Left lung (tissue), 10 donors: ENCODE measurements around the gene POC1A. TPM values are rescaled to one million over a fixed set of nuclear protein-coding genes. Genes with fewer than 3 reads are reported as not detected.
A peak's percentile ranks its signal among the peaks of the same experiment; 100 is the strongest.

Source experiments
- ATAC-seq: fragments of 200-7000 bp; cut with Tn5 transposase; one replicate; pipeline ENCODE4 v1.9.1; 2020; ENCODE audit warnings: moderate library complexity
- DNase-seq, 4 donors: peaks; one replicate each; pipeline ENCODE4 v3.0.0-alpha.2; 2013 to 2020
- H3K27ac ChIP-seq, 2 donors: fragments of 200-600 bp; sonication (generic) in 1 of 2; one replicate each; pipeline versions ENCODE4 v1.5.0 to v1.8.0; 2020 to 2021
- H3K27me3 ChIP-seq, 2 donors: fragments of 200-600 bp; sonication (generic) in 1 of 2; one replicate each; pipeline versions ENCODE4 v1.5.0 to v1.8.0; 2020 to 2021
- H3K36me3 ChIP-seq, 2 donors: fragments of 200-600 bp; sonication (generic) in 1 of 2; one replicate each; pipeline versions ENCODE4 v1.5.0 to v1.8.0; 2020 to 2021
- H3K4me1 ChIP-seq, 2 donors: fragments of 200-600 bp; one replicate each; pipeline ENCODE4 v1.8.0; 2021
- H3K4me3 ChIP-seq, 2 donors: fragments of 200-600 bp; sonication (generic) in 1 of 2; one replicate each; pipeline versions ENCODE4 v1.5.0 to v1.8.0; 2020 to 2021; ENCODE audit warnings: mild to moderate bottlenecking in 1 of 2
- H3K9me3 ChIP-seq, 2 donors: fragments of 200-600 bp; sonication (generic) in 1 of 2; one replicate each; pipeline versions ENCODE4 v1.5.0 to v1.8.0; 2020 to 2021
- intact Hi-C, 2 donors: fragments of 100-400 bp; cut with DNase I; formaldehyde crosslinking; loops; one replicate each; pipeline versions ENCODE4 v1.11.2 to v1.14.2; 2022
- polyA plus RNA-seq, 6 donors: library from polyadenylated mRNA; unstranded; fragments of 120-200 nt; gene quantifications; one replicate each; pipeline ENCODE4 v1.2.1, GENCODE V29; 2013; ENCODE audit not compliant: insufficient read length in 6 of 6
- total RNA-seq, 2 donors: library from RNA; stranded (reverse); fragmentation: NEBNext Ultra II Directional; extraction: Animal tissue kit (Norgen Biotek cat#: 25700); gene quantifications; one replicate each; pipeline ENCODE4 v1.2.1, GENCODE V29; 2021
- TF ChIP-seq, protein P1 (sequence below), 2 donors: fragments of 200-600 bp; sonication (generic) in 1 of 2; IDR thresholded peaks; one replicate each; pipeline versions ENCODE4 v1.5.0 to v1.8.0; 2021; ENCODE audit warnings: antibody characterized with exemption in 2 of 2
- donor health status: DM: no; HTN: yes; CAD: no.
- donor health status: DM: no; HTN: no; CAD: no.

The POC1A gene
- total and polyA plus RNA-seq, 8 donors = 5.3 to 16.5 (median 8.3) TPM

DNA sequence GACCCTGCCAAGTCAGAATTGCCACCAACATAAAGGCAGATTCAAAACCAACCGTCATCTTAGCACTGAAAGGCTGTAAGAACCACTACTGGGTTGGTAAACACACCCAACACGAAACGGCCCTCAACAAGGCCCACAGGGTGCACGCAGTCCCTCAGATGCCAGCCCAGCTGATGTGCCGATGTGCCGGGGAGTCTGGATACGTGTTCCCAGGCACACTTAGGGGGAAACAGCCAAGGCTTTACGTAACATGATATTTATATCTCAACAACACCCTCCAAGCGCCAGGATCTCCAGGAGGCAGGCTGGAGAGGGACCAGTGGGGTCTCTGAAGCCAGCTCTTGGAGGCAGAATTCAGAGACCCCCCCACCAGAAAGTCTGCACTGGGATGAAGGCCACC lies 14.2 kb downstream of the POC1A start:
- intact Hi-C loops = loop anchor here (5.0 to 10.0 kb wide), 2 partner anchors 135 to 138 kb away; no protein-coding TSS in a partner anchor
- TF ChIP-seq, protein P1, sequence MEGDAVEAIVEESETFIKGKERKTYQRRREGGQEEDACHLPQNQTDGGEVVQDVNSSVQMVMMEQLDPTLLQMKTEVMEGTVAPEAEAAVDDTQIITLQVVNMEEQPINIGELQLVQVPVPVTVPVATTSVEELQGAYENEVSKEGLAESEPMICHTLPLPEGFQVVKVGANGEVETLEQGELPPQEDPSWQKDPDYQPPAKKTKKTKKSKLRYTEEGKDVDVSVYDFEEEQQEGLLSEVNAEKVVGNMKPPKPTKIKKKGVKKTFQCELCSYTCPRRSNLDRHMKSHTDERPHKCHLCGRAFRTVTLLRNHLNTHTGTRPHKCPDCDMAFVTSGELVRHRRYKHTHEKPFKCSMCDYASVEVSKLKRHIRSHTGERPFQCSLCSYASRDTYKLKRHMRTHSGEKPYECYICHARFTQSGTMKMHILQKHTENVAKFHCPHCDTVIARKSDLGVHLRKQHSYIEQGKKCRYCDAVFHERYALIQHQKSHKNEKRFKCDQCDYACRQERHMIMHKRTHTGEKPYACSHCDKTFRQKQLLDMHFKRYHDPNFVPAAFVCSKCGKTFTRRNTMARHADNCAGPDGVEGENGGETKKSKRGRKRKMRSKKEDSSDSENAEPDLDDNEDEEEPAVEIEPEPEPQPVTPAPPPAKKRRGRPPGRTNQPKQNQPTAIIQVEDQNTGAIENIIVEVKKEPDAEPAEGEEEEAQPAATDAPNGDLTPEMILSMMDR (IDR thresholded peaks at IDR 0.05) = no peak
- no peak overlapping the region for H3K4me3 ChIP-seq
- ATAC-seq (no peak), DNase-seq (no peak)
- peaks cover 0 to 12% of the 10 kb centered on the region in 2 donors for H3K36me3 ChIP-seq
- no peak overlapping the region for H3K27ac ChIP-seq
- no peaks in the 10 kb centered on the region for H3K27me3 ChIP-seq
- no peaks in the 10 kb centered on the region for H3K9me3 ChIP-seq
- peaks cover 5 to 21% of the 10 kb centered on the region in 2 donors for H3K4me1 ChIP-seq

DNA sequence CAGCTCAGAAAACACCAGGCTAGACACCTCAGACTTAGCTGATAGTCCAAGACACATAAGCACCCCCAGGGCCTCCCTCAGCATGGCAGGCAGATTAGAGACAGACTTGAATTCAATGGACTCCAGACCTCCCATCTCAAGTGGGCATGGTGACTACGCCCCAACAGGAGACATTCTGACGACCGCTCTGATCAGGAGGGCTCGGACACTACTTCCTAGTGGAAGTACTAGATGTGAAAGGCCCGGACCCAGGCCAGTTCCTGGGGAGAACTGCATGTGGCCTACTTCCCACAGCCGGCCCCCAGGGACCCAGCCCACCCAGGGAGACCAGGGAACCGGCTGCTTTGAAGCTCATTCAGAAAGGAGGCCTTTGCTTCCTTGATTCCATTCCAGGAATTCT lies 16.9 kb downstream of the POC1A start:
- DNase-seq = no peak
- no peaks in the 10 kb centered on the region for H3K9me3 ChIP-seq
- intact Hi-C loops = no loop called here
- peaks cover 5 to 20% of the 10 kb centered on the region in 2 donors for H3K4me1 ChIP-seq
- ATAC-seq = no peak
- peaks cover 0 to 9% of the 10 kb centered on the region in 2 donors for H3K36me3 ChIP-seq
- no peaks in the 10 kb centered on the region for H3K27me3 ChIP-seq
- TF ChIP-seq, protein P1 (IDR thresholded peaks at IDR 0.05) = no peak
- H3K4me3 ChIP-seq = no peak overlapping the region
- peak overlapping the region; percentile 57 to 69 for H3K27ac ChIP-seq

DNA sequence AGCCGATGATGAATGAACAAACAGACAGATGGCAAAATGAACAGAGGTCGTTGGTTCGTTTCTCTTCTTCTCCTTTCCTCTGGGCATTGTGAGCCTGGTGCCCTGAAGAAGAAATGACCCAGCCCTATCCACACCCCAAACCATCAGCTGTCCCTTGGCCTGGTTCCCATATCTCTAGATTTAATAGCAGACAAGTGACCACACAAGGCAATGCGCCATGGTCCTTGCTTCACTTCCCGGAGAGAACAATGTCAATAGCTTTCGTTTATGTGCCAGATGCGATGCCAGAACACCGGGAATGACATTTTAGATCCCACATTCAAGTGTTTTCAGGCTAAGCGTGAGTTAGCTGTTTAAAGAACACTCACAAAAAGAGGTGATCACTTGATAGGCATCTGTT lies 17.7 kb downstream of the POC1A start:
- DNase-seq = peak in 1 of 4 donors; percentile 7
- Histone ChIP-seq H3K27me3 (no peaks in the 10 kb centered on the region), H3K36me3 (peaks cover 0 to 4% of the 10 kb centered on the region in 2 donors), H3K27ac (peak overlapping the region; percentile 57 to 69), H3K4me1 (peaks cover 5 to 20% of the 10 kb centered on the region in 2 donors), H3K9me3 (no peaks in the 10 kb centered on the region), H3K4me3 (no peak overlapping the region)
- peak; percentile 71 for ATAC-seq
- intact Hi-C loops = no loop called here
- TF ChIP-seq, protein P1 (IDR thresholded peaks at IDR 0.05) = no peak

DNA sequence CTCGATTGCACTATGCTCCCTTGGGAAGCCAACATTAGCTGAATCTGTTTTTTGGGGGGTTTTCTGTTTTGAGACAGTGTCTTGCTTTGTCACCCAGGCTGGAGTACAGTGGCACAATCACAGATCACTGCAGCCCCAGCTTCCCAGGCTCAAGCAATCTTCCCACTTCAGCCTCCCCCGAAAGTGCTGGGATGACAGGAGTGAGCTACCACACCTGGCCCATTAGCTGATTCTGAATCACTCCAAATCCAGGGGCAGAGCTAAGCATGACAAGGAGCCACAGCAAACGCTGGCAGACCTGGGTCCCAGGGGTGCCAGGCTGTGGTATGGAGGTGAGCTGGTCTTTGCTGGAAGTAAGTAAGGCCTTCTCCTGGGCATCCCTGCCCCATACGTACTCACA lies 18.9 kb downstream of the POC1A start:
- ATAC-seq (no peak), DNase-seq (no peak)
- Histone ChIP-seq H3K27ac (no peak overlapping the region), H3K4me3 (no peak overlapping the region), H3K27me3 (no peaks in the 10 kb centered on the region), H3K36me3 (peaks cover 0 to 4% of the 10 kb centered on the region in 2 donors), H3K9me3 (no peaks in the 10 kb centered on the region), H3K4me1 (peaks cover 5 to 20% of the 10 kb centered on the region in 2 donors)
- intact Hi-C loops = no loop called here
- TF ChIP-seq, protein P1 (IDR thresholded peaks at IDR 0.05) = no peak

DNA sequence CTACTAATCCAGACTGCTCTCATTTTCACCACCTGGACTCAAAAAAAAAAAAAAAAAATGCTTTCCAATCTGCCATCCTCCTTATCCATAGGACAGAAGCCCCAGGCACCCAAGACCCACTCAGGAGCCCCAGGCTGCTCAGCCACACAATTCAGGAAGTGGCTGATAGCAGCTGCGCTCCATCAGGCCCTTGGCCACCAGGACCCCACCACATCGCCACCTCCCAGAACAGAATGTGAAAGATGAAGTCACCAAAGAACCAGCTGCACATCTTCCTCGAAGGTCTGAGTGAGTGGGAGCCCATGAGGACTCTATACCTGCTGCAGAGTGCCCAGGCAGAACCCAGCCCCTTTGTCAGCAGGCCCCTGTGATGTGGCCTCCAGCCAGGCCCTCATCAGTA lies 19.5 kb downstream of the POC1A start:
- TF ChIP-seq, protein P1 (IDR thresholded peaks at IDR 0.05) = no peak
- DNase-seq (no peak), ATAC-seq (no peak)
- Histone ChIP-seq H3K36me3 (peaks cover 0 to 4% of the 10 kb centered on the region in 2 donors), H3K9me3 (no peaks in the 10 kb centered on the region), H3K27me3 (no peaks in the 10 kb centered on the region), H3K27ac (no peak overlapping the region), H3K4me3 (no peak overlapping the region), H3K4me1 (peaks cover 5 to 20% of the 10 kb centered on the region in 2 donors)
- intact Hi-C loops = no loop called here
